NCI-H2107 treated with DMSO at 0.1 percent for 48 hours (cell line): ENCODE measurements around the gene FKBP3.
A peak's percentile ranks its signal among the peaks of the same experiment; 100 is the strongest.
"Not testable (repeated sequence)": the region's sequence is repeated elsewhere in the genome, so short reads cannot be mapped to it uniquely, and the experiment has no call there.

Experiments used
- DNase-seq: peaks from one replicate; lab custom pipeline; 2025; ENCODE audit not compliant: unreplicated experiment; lab: John Stamatoyannopoulos, UW

Gene FKBP3

GRCh38 chr14:45114327-45114726, 20.0 kb downstream of the FKBP3 start:
- no peak for DNase-seq

GRCh38 chr14:45112896-45113781, 21.1 kb downstream of the FKBP3 start:
- DNase-seq: peak; percentile 28

GRCh38 chr14:45104561-45104960, 29.7 kb downstream of the FKBP3 start:
- DNase-seq: no peak

- DNase-seq: no peak
Observed at GRCh38 chr14:45103806-45104205, 30.5 kb downstream of the FKBP3 start.

- DNase-seq: no peak
Observed at GRCh38 chr14:45096218-45096617, 38.1 kb downstream of the FKBP3 start.

GRCh38 chr14:45095143-45095542, 39.1 kb downstream of the FKBP3 start:
- DNase-seq: no peak

- DNase-seq: no peak
Observed at GRCh38 chr14:45094275-45094674, 40.0 kb downstream of the FKBP3 start.

GRCh38 chr14:45091710-45092109, 42.6 kb downstream of the FKBP3 start:
- no peak for DNase-seq

GRCh38 chr14:45089813-45090212, 44.5 kb downstream of the FKBP3 start:
- no peak for DNase-seq

- no peak for DNase-seq
Observed at GRCh38 chr14:45084946-45085346, 49.3 kb downstream of the FKBP3 start.

GRCh38 chr14:45083976-45084722, 50.1 kb downstream of the FKBP3 start, which contains the start of gene PRPF39:
Gene PRPF39 (plus strand): TSS chr14:45084116. CDS start chr14:45095240, 11,124 bp downstream.
- peak; percentile 90 for DNase-seq

- DNase-seq: no peak
Observed at GRCh38 chr14:45083617-45083975, 50.7 kb downstream of the FKBP3 start.

GRCh38 chr14:45082420-45082819, 51.9 kb downstream of the FKBP3 start:
- DNase-seq: no peak

GRCh38 chr14:45081096-45081495, 53.2 kb downstream of the FKBP3 start:
- DNase-seq: not testable (repeated sequence)

- DNase-seq: not testable (repeated sequence)
Observed at GRCh38 chr14:45080416-45080968, 53.8 kb downstream of the FKBP3 start.

- no peak for DNase-seq
Observed at GRCh38 chr14:45078323-45078722, 56.0 kb downstream of the FKBP3 start.

GRCh38 chr14:45073231-45073879, 60.9 kb downstream of the FKBP3 start:
- DNase-seq: no peak

GRCh38 chr14:45072126-45072525, 62.2 kb downstream of the FKBP3 start:
- DNase-seq: no peak

GRCh38 chr14:45070215-45070614, 64.1 kb downstream of the FKBP3 start:
- DNase-seq: no peak

GRCh38 chr14:45068396-45068795, 65.9 kb downstream of the FKBP3 start:
- no peak for DNase-seq

GRCh38 chr14:45066667-45067066, 67.6 kb downstream of the FKBP3 start:
- DNase-seq: no peak
